ENCODE data around the gene BMAL2. TPM values are rescaled to one million over a fixed set of nuclear protein-coding genes. Genes with fewer than 3 reads are reported as not detected.

Gene BMAL2
- total and polyA plus RNA-seq, 7 donors: 2.4 to 6.2 (median 4.2) TPM

DNA sequence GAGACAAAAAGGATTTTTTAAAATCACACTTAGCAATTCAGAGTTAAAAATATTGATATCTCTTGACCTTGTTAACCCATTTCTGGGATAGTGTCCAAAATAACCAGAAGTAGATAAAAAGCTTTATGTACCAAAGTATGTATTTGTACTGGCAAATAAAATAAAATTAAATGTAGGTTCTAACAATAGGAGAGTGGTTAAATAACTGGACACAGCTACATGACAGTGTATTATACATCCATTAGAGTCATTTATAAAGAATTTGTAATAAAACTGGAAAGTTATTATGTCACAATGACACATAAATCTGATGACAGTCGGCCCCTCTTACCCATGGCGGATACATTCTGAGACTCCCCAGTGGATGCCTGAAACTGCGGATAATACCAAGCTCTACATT lies 34.0 kb downstream of the BMAL2 start:
- Histone ChIP-seq H3K27ac (no peak overlapping the region), H3K4me1 (no peaks in the 10 kb centered on the region), H3K36me3 (peaks cover 0 to 6% (median 0%) of the 10 kb centered on the region in 4 donors), H3K4me3 (no peak overlapping the region), H3K27me3 (no peaks in the 10 kb centered on the region), H3K9me3 (no peaks in the 10 kb centered on the region)
- TF ChIP-seq, protein P1, sequence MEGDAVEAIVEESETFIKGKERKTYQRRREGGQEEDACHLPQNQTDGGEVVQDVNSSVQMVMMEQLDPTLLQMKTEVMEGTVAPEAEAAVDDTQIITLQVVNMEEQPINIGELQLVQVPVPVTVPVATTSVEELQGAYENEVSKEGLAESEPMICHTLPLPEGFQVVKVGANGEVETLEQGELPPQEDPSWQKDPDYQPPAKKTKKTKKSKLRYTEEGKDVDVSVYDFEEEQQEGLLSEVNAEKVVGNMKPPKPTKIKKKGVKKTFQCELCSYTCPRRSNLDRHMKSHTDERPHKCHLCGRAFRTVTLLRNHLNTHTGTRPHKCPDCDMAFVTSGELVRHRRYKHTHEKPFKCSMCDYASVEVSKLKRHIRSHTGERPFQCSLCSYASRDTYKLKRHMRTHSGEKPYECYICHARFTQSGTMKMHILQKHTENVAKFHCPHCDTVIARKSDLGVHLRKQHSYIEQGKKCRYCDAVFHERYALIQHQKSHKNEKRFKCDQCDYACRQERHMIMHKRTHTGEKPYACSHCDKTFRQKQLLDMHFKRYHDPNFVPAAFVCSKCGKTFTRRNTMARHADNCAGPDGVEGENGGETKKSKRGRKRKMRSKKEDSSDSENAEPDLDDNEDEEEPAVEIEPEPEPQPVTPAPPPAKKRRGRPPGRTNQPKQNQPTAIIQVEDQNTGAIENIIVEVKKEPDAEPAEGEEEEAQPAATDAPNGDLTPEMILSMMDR (IDR thresholded peaks at IDR 0.05): no peak
- no peak for TF ChIP-seq POLR2A (IDR thresholded peaks at IDR 0.05)
- TF ChIP-seq EP300 (IDR thresholded peaks at IDR 0.05): no peak
- no peak for TF ChIP-seq POLR2AphosphoS5 (IDR thresholded peaks at IDR 0.05)
- 98% methylated on average over 3 of the region's 3 CpGs for WGBS, 2 donors
- intact Hi-C loops (cut with DNase I): no loop called here
- no peak for DNase-seq

DNA sequence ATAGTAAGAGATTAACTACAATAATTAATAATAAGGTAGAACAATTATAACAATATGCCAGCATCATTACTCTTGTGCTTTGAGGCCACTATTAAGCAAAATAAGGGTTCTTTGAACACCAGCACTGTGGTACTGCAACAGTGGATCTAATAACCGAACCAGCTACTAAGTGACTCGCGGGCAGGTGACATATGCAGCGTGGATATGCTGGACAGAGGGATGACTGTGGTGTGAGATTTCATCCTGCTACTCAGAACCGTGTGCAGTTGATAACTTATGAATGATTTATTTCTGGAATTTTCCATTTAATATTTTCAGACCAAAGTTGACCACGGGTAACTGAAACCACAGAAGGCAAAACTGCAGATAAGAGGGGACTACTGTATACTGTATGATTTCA lies 34.4 kb downstream of the BMAL2 start:
- H3K27ac ChIP-seq: no peak overlapping the region
- intact Hi-C loops (cut with DNase I): no loop called here
- no peak for TF ChIP-seq POLR2AphosphoS5 (IDR thresholded peaks at IDR 0.05)
- TF ChIP-seq POLR2A (IDR thresholded peaks at IDR 0.05): no peak
- TF ChIP-seq, protein P1 (IDR thresholded peaks at IDR 0.05): no peak
- TF ChIP-seq EP300 (IDR thresholded peaks at IDR 0.05): no peak
- WGBS, 2 donors: 88 to 90% methylated on average over 6 of the region's 6 CpGs
- no peaks in the 10 kb centered on the region for H3K27me3 ChIP-seq
- H3K4me1 ChIP-seq: no peaks in the 10 kb centered on the region
- no peak for DNase-seq
- no peak overlapping the region for H3K4me3 ChIP-seq
- no peaks in the 10 kb centered on the region for H3K9me3 ChIP-seq
- peaks cover 0 to 6% (median 0%) of the 10 kb centered on the region in 4 donors for H3K36me3 ChIP-seq

DNA sequence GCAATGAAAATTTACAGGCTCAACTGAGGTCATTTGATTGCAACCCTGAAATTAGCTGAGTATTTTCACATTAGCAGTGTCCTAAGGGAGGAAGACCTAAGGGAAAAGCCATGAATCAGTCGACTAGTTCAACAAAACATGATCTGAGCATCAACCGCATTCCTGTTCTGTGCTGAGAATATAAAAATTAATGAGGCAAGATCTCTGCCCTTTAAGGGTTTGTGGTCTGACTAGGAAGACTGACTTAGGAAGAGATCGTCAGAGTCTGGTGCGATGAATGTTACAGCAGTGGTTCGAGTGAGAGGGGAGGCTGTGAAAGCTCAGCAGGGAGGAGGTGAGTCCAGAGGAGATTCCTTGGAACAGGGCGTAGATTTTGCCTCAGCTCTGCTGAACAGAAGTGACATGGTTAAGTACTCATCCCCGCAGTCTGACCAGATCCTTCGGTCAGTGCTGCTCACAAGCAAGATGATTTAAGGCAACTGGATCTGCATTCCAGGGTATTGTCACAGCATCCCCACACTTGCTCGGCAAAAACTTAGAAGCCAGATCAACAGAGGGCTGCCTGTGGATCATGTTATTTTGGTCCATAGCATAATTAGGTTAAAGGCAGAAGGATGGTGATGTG lies 49.6 kb downstream of the BMAL2 start:
- Histone ChIP-seq H3K4me1 (no peaks in the 10 kb centered on the region), H3K27ac (no peak overlapping the region), H3K27me3 (no peaks in the 10 kb centered on the region), H3K4me3 (no peak overlapping the region), H3K36me3 (no peaks in the 10 kb centered on the region), H3K9me3 (no peaks in the 10 kb centered on the region)
- WGBS, 2 donors: 82 to 85% methylated on average over 9 of the region's 9 CpGs
- no peak for DNase-seq
- TF ChIP-seq POLR2AphosphoS5 (IDR thresholded peaks at IDR 0.05): no peak
- no peak for TF ChIP-seq EP300 (IDR thresholded peaks at IDR 0.05)
- TF ChIP-seq POLR2A (IDR thresholded peaks at IDR 0.05): no peak
- TF ChIP-seq, protein P1 (IDR thresholded peaks at IDR 0.05): no peak
- intact Hi-C loops (cut with DNase I): no loop called here

Other genes starting within 250 kb of the BMAL2 start
- 10 to 100 TPM; 67.3 to 86.2 (median 78.3) TPM for gene STK38L, start 88.5 kb upstream of the BMAL2 start, total RNA-seq
- gene STK38L, start 88.5 kb upstream of the BMAL2 start, polyA plus RNA-seq: 10 to 100 TPM; 16.8 to 20.1 (median 17.4) TPM
- gene SMCO2, start 113.9 kb downstream of the BMAL2 start, total RNA-seq: not detected
- gene SMCO2, start 113.9 kb downstream of the BMAL2 start, polyA plus RNA-seq: under 1 TPM in 1 of 3 donors, not detected in 2; 0.15 TPM
- 100 to 1,000 TPM in 1 of 4 donors, 10 to 100 TPM in 3; 65.3 to 101 (median 75.9) TPM for gene PPFIBP1, start 191.4 kb downstream of the BMAL2 start, total RNA-seq
- 10 to 100 TPM in 2 of 3 donors, 1 to 10 TPM in 1; 5.5 to 18.6 (median 14.0) TPM for gene PPFIBP1, start 191.4 kb downstream of the BMAL2 start, polyA plus RNA-seq

Measured in sigmoid colon (tissue), 7 donors.